IPS DF 6.9 (cell line): Measurements from ENCODE around the gene CNTNAP2.

ENCODE experiments used
- DNase-seq: peaks from one replicate; pipeline ENCODE4 v3.0.0-alpha.2; 2013; ENCODE audit warnings: low read depth, low spot score
- H3K27ac ChIP-seq: one replicate; pipeline ENCODE4 v1.5.1; 2013; ENCODE audit warnings: low read length, control low read depth
- H3K27me3 ChIP-seq: 2 replicates; pipeline ENCODE4 v1.6.1; 2013; ENCODE audit warnings: mild to moderate bottlenecking, low read length; ENCODE audit not compliant: control insufficient read depth, insufficient read depth
- H3K36me3 ChIP-seq: 2 replicates; pipeline ENCODE4 v1.6.1; 2013; ENCODE audit warnings: low read length; ENCODE audit not compliant: control insufficient read depth, insufficient read depth
- H3K4me1 ChIP-seq: 2 replicates; pipeline ENCODE4 v1.6.1; 2013; ENCODE audit warnings: low read length; ENCODE audit not compliant: control insufficient read depth, insufficient read depth
- H3K4me3 ChIP-seq: 2 replicates; pipeline ENCODE4 v1.5.1; 2013; ENCODE audit warnings: mild to moderate bottlenecking, low read length
- H3K9me3 ChIP-seq: 2 replicates; pipeline ENCODE4 v1.6.1; 2013; ENCODE audit warnings: low read length, inconsistent platforms; ENCODE audit not compliant: control insufficient read depth, insufficient read depth
- WGBS: extraction: QIAGEN DNeasy Blood & Tissue Kit; methylation state at CpG from one replicate; pipeline ENCODE4 v1.1.7; 2013; ENCODE audit warnings: mixed read lengths, missing lambda C conversion rate; ENCODE audit not compliant: insufficient read length, insufficient coverage; 5-methylcytosine and 5-hydroxymethylcytosine counted together

CNTNAP2 gene

GRCh38 chr7:148149730-148150129 lies 2033.1 kb downstream of the CNTNAP2 start:
- WGBS, result no CpG with 5 or more reads among the region's 3 CpGs
- Histone ChIP-seq H3K9me3 (no peaks in the 10 kb centered on the region; the same call in 1 of the 2 replicates), H3K27ac (no peak overlapping the region), H3K36me3 (no peaks in the 10 kb centered on the region), H3K4me3 (no peak overlapping the region), H3K4me1 (no peaks in the 10 kb centered on the region), H3K27me3 (no peaks in the 10 kb centered on the region)
- DNase-seq, result no peak

GRCh38 chr7:148151778-148152177 lies 2035.2 kb downstream of the CNTNAP2 start:
- no peaks in the 10 kb centered on the region for H3K27me3 ChIP-seq
- no peaks in the 10 kb centered on the region for H3K36me3 ChIP-seq
- H3K4me1 ChIP-seq, result no peaks in the 10 kb centered on the region
- H3K9me3 ChIP-seq, result no peaks in the 10 kb centered on the region; the same call in 1 of the 2 replicates
- H3K27ac ChIP-seq, result no peak overlapping the region
- no CpG with 5 or more reads among the region's 2 CpGs for WGBS
- DNase-seq, result no peak
- no peak overlapping the region for H3K4me3 ChIP-seq

GRCh38 chr7:148153616-148154284 lies 2037.1 kb downstream of the CNTNAP2 start:
- H3K4me3 ChIP-seq, result no peak overlapping the region
- no peaks in the 10 kb centered on the region for H3K9me3 ChIP-seq
- H3K36me3 ChIP-seq, result no peaks in the 10 kb centered on the region
- H3K27me3 ChIP-seq, result no peaks in the 10 kb centered on the region
- no CpG with 5 or more reads among the region's 6 CpGs for WGBS
- DNase-seq, result no peak
- H3K4me1 ChIP-seq, result no peaks in the 10 kb centered on the region
- no peak overlapping the region for H3K27ac ChIP-seq

- H3K27me3 ChIP-seq, result no peaks in the 10 kb centered on the region
- no peak overlapping the region for H3K4me3 ChIP-seq
- no CpG with 5 or more reads among the region's 9 CpGs for WGBS
- no peaks in the 10 kb centered on the region for H3K4me1 ChIP-seq
- no peak overlapping the region for H3K27ac ChIP-seq
- H3K36me3 ChIP-seq, result no peaks in the 10 kb centered on the region
- H3K9me3 ChIP-seq, result no peaks in the 10 kb centered on the region
- no peak for DNase-seq
These were observed 2038.4 kb downstream of the CNTNAP2 start for GRCh38 chr7:148155000-148155399.

GRCh38 chr7:148155826-148156225 lies 2039.2 kb downstream of the CNTNAP2 start:
- Histone ChIP-seq H3K27me3 (no peaks in the 10 kb centered on the region), H3K4me3 (no peak overlapping the region), H3K27ac (no peak overlapping the region), H3K9me3 (no peaks in the 10 kb centered on the region), H3K4me1 (no peaks in the 10 kb centered on the region), H3K36me3 (no peaks in the 10 kb centered on the region)
- WGBS, result no CpG with 5 or more reads among the region's 8 CpGs
- no peak for DNase-seq

- no peaks in the 10 kb centered on the region for H3K9me3 ChIP-seq
- no peaks in the 10 kb centered on the region for H3K4me1 ChIP-seq
- H3K27me3 ChIP-seq, result no peaks in the 10 kb centered on the region
- no peak overlapping the region for H3K27ac ChIP-seq
- no CpG with 5 or more reads among the region's 6 CpGs for WGBS
- DNase-seq, result no peak
- no peaks in the 10 kb centered on the region for H3K36me3 ChIP-seq
- H3K4me3 ChIP-seq, result no peak overlapping the region
These were observed 2039.6 kb downstream of the CNTNAP2 start for GRCh38 chr7:148156233-148156632.

GRCh38 chr7:148159331-148159730 lies 2042.7 kb downstream of the CNTNAP2 start:
- no peaks in the 10 kb centered on the region for H3K4me1 ChIP-seq
- H3K4me3 ChIP-seq, result no peak overlapping the region
- no peaks in the 10 kb centered on the region for H3K36me3 ChIP-seq
- no peak overlapping the region for H3K27ac ChIP-seq
- no peak for DNase-seq
- no CpG with 5 or more reads among the region's 4 CpGs for WGBS
- no peaks in the 10 kb centered on the region for H3K9me3 ChIP-seq
- H3K27me3 ChIP-seq, result no peaks in the 10 kb centered on the region

- H3K4me1 ChIP-seq, result no peaks in the 10 kb centered on the region
- H3K9me3 ChIP-seq, result no peaks in the 10 kb centered on the region
- H3K27me3 ChIP-seq, result no peaks in the 10 kb centered on the region
- H3K27ac ChIP-seq, result no peak overlapping the region
- WGBS, result no CpG with 5 or more reads among the region's 4 CpGs
- DNase-seq, result no peak
- H3K36me3 ChIP-seq, result no peaks in the 10 kb centered on the region
- H3K4me3 ChIP-seq, result no peak overlapping the region
These were observed 2045.2 kb downstream of the CNTNAP2 start for GRCh38 chr7:148161776-148162175.

GRCh38 chr7:148162808-148163207 lies 2046.2 kb downstream of the CNTNAP2 start:
- Histone ChIP-seq H3K27ac (no peak overlapping the region), H3K27me3 (no peaks in the 10 kb centered on the region), H3K9me3 (no peaks in the 10 kb centered on the region), H3K36me3 (no peaks in the 10 kb centered on the region), H3K4me1 (no peaks in the 10 kb centered on the region), H3K4me3 (no peak overlapping the region)
- WGBS, result no CpG with 5 or more reads among the region's 4 CpGs
- no peak for DNase-seq

GRCh38 chr7:148163246-148163645 lies 2046.6 kb downstream of the CNTNAP2 start:
- WGBS, result no CpG with 5 or more reads among the region's 1 CpG
- no peaks in the 10 kb centered on the region for H3K9me3 ChIP-seq
- H3K4me1 ChIP-seq, result no peaks in the 10 kb centered on the region
- DNase-seq, result no peak
- H3K27ac ChIP-seq, result no peak overlapping the region
- no peaks in the 10 kb centered on the region for H3K27me3 ChIP-seq
- H3K4me3 ChIP-seq, result no peak overlapping the region
- H3K36me3 ChIP-seq, result no peaks in the 10 kb centered on the region

- WGBS, result no CpG with 5 or more reads among the region's 1 CpG
- Histone ChIP-seq H3K27me3 (no peaks in the 10 kb centered on the region), H3K9me3 (no peaks in the 10 kb centered on the region), H3K4me3 (no peak overlapping the region), H3K36me3 (no peaks in the 10 kb centered on the region), H3K4me1 (no peaks in the 10 kb centered on the region), H3K27ac (no peak overlapping the region)
- no peak for DNase-seq
These were observed 2056.3 kb downstream of the CNTNAP2 start for GRCh38 chr7:148172920-148173319.
